AG08396 (cell line): ENCODE data around the gene CELSR2.

Source experiments
- DNase-seq: peaks from one replicate; pipeline ENCODE4 v3.0.0; 2012; ENCODE audit warnings: low spot score, mixed read lengths

CELSR2 gene

GRCh38 chr1:109231066-109231465, 18.3 kb upstream of the CELSR2 start:
- DNase-seq: no peak

- no peak for DNase-seq
Observed at GRCh38 chr1:109235137-109235536, 14.2 kb upstream of the CELSR2 start.

- no peak for DNase-seq
Observed at GRCh38 chr1:109237512-109237911, 11.8 kb upstream of the CELSR2 start.

- no peak for DNase-seq
Observed at GRCh38 chr1:109238382-109238781, 11.0 kb upstream of the CELSR2 start.

GRCh38 chr1:109239047-109239408, 10.3 kb upstream of the CELSR2 start:
- no peak for DNase-seq

GRCh38 chr1:109239409-109240068, 9.8 kb upstream of the CELSR2 start:
- peak; percentile 45 for DNase-seq

GRCh38 chr1:109240158-109241152, 8.9 kb upstream of the CELSR2 start:
- peak; percentile 44 for DNase-seq

GRCh38 chr1:109241344-109241743, 8.0 kb upstream of the CELSR2 start:
- DNase-seq: no peak

GRCh38 chr1:109241841-109242345, 7.4 kb upstream of the CELSR2 start:
- no peak for DNase-seq

- peak; percentile 36 for DNase-seq
Observed at GRCh38 chr1:109242387-109242786, 7.0 kb upstream of the CELSR2 start.

GRCh38 chr1:109243221-109243620, 6.1 kb upstream of the CELSR2 start:
- DNase-seq: no peak

GRCh38 chr1:109243860-109244552, 5.3 kb upstream of the CELSR2 start:
- DNase-seq: no peak

GRCh38 chr1:109246141-109246551, 3.2 kb upstream of the CELSR2 start:
- no peak for DNase-seq

- DNase-seq: no peak
Observed at GRCh38 chr1:109247401-109248365, 1.7 kb upstream of the CELSR2 start.

GRCh38 chr1:109248444-109248796, 919 bp upstream of the CELSR2 start:
- no peak for DNase-seq

GRCh38 chr1:109249654-109250401, 489 bp downstream of the CELSR2 start:
- peak; percentile 69 for DNase-seq

- no peak for DNase-seq
Observed at GRCh38 chr1:109250454-109251276, 1.3 kb downstream of the CELSR2 start.

- DNase-seq: no peak
Observed at GRCh38 chr1:109251277-109252166, 2.2 kb downstream of the CELSR2 start.
